Ureter (tissue), 1 donor: ENCODE measurements around the gene DMAC2. TPM values are rescaled to one million over a fixed set of nuclear protein-coding genes. Genes with fewer than 3 reads are reported as not detected.
"Not testable (repeated sequence)": the region's sequence is repeated elsewhere in the genome, so short reads cannot be mapped to it uniquely, and the experiment has no call there.

ENCODE experiments used
- DNase-seq: peaks from one replicate; pipeline ENCODE4 v3.0.0-alpha.2; 2020; ENCODE audit warnings: low spot score
- total RNA-seq: library from RNA; stranded (reverse); gene quantifications from one replicate; pipeline ENCODE4 v1.2.4, GENCODE V29; 2023
- donor health status: DM: yes; HTN: yes; CAD: no.

The DMAC2 gene
- total RNA-seq, 1 donor from 2014 or later: 33.6 TPM

DNA sequence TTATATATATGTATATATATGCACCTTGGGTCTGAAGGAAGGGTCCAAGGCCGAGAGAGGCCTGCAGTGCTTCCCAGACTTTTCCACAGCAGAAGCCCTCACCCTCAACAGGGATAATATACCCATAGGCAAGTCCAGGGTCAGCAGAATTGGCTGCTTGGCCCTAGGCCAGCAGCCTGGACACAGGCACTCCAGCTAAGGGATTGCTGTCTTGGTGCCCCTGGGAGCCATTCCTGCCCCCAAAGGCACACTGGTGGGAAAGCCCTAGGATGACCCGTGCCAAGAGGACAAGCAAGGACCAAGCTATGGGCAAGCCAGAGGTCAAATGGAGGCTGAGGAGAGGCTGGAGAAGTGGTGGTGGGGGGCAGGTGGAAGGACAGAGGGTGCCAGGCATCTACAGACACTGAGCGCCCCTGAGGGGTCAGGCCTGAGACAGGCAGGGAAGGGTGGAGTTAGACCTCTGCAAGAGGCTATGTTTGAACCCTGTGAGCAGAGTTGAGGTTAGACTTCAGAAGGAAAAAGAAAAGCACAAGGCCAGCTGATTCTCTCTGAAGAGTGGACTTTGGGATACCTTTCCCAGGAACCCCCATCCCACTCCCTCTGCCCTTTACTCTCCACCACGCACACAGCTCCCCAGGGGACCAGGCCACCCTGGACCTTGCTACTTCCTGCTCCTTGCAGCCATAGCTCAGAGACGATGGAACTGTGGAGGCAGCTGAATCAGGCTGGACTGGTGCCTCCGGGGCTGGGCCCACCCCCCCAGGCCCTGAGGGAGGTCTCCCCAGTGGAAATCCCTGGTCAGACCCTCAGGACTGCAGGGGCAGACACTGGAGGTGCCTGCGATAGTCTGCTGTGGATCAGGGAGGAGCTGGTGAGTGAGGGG lies 3.0 kb upstream of the DMAC2 start, which contains the start of gene ERICH4:
ERICH4 (plus strand) TSS at position 684 of the 883 bp plus-strand sequence; CDS start at position 698, 14 bp downstream.
- no peak for DNase-seq

DNA sequence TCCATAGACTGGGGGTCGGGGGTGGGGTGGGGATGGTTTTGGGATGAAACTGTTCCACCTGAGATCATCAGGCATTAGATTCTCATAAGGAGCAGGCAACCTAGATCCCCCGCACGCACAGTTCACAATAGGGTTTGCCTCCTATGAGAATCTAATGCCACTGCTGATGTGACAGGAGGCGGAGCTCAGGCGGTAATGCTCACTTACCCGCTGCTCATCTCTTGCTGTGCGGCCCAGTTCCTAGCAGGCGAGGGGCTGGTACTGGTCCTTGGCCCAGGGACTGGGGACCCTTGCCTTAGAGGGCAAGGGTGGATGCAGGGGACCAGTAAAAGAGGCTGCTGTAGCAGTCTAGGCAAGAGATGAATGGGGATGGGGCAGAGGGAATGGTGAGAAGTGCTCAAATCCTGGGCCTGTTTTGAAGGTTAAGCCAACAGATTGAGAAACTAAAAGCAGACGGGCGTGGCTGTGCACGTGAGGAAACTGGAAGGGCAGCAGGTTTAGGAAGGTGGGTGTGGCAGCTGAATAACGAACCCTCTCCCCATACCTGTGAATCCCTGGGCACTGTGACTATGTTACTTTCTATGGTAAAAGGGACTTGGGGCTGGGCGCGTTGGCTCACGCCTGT lies 1.7 kb upstream of the DMAC2 start:
- DNase-seq: no peak

- DNase-seq: no peak
Observed at GRCh38 chr19:41437944-41438574, 1.7 kb downstream of the DMAC2 start.

DNA sequence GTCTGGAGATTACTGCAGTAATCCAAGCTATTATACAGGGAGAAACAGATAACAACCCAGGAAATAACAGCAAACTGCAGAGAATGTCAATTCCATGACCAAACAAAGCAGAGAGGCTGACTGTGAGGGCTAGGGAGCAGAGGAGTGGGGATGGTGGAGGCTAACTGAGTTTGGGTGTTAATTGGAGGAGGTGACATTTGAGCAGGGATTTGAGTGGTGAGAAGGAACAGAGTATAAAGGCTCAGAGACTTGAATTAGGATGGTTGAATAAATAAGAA lies 3.1 kb downstream of the DMAC2 start:
- no peak for DNase-seq

DNA sequence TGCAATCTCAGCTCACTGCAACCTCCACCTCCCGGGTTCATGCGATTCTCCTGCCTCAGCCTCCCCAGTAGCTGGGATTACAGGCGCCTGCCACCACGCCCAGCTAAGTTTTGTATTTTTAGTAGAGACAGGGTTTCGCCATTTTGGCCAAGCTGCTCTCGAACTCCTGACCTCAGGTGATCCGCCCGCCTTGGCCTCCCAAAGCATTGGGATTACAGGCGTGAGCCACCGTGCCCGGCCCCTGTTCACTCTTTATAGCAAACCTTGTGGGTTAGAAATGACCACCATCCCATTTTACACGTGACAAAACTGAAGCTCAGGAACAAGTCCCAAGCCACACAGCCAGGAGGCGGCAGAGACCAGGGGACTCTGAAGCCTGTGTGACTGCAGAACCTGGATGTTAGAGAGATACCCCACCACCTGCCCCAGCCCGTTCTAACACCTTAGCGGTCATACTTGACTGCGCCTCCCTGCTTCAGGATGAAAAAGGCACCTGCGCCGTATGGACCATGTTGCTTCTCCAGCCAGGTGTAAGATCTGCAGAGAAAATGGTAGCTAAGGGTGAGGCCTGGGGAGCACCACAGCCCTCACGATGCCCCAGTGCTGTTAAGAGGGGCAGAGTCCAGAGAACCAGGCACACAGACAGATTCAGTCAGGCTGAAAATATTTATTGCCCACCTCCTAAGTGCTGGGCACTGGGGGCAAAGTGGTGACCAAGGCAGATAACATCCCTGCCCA lies 3.6 kb downstream of the DMAC2 start:
- DNase-seq: no peak

DNA sequence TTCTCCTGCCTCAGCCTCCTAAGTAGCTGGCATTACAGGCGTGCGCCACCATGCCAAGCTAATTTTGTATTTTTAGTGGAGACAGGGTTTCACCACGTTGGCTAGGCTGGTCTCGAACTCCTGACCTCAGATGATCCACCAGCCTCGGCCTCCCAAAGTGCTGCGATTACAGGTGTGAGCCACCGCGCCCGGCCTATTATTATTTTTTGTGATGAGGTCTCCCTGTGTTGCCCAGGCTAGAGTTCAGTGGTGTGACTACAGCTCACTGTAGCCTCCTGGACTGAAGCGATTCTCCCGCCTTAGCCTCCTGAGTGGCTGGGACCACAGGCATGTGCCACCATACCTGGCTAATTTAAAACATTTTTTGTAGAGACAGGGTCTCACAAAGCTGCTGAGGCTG lies 4.3 kb downstream of the DMAC2 start:
- not testable (repeated sequence) for DNase-seq

DNA sequence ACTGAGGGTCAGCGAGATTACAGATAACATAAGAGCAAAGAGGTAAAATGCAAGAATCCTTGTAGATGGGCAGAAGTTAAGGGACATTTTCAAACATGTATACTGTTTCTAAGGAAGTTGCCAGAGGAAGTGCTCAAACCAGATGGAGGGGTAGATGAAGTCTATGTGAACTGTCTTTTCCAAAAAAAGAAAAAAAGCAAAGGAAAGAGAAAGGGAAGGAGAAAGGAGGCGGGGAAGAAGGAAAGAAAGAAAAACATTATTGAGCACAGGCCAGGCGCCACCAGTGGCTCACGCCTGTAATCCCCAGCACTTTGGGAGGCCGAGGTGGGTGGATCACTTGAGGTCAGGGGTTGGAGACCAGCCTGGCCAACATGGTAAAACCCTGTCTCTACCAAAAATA lies 5.3 kb downstream of the DMAC2 start:
- DNase-seq: no peak

DNA sequence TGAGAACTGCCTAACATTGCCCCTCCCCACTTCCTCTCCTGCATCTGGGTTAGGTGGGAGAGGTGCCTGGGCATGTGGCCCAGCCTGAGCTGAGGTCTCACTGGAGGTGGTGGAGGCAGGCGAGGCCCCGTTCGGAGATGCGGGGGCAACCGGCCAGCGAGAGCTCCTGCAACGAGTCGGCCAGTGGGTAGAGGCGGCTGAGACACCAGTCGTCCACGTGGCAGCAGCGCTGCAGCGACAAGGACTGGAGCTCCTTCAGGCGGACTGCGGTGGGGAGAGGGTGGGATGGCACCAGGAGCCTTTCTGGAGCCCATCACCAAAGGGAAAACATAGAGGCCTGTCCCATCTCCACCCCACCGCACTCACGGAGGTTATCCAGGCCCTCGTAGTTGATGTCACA lies 6.5 kb downstream of the DMAC2 start:
- no peak for DNase-seq

- no peak for DNase-seq
Observed at GRCh38 chr19:41431426-41432386, 8.0 kb downstream of the DMAC2 start.

DNA sequence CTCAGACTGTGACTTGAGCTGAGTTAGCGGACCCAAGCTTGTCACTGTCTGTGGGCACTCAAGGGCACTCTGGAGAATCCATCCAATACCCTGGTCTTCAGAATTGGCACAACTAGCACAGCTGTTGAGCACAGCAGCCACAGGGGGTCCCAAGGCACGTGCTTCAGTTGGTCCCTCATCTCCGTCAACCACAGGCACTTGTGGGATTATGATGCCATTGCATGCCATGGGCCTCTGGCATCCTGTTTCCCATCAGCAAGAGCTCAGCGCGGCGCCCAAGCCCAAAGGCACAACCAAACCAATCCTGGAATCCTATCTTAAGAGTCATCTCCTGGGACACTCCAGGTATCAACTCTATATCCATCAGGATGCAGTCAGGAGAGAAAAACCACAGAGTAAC lies 8.8 kb downstream of the DMAC2 start:
- DNase-seq: no peak

- no peak for DNase-seq
Observed at GRCh38 chr19:41428481-41428859, 11.2 kb downstream of the DMAC2 start.

DNA sequence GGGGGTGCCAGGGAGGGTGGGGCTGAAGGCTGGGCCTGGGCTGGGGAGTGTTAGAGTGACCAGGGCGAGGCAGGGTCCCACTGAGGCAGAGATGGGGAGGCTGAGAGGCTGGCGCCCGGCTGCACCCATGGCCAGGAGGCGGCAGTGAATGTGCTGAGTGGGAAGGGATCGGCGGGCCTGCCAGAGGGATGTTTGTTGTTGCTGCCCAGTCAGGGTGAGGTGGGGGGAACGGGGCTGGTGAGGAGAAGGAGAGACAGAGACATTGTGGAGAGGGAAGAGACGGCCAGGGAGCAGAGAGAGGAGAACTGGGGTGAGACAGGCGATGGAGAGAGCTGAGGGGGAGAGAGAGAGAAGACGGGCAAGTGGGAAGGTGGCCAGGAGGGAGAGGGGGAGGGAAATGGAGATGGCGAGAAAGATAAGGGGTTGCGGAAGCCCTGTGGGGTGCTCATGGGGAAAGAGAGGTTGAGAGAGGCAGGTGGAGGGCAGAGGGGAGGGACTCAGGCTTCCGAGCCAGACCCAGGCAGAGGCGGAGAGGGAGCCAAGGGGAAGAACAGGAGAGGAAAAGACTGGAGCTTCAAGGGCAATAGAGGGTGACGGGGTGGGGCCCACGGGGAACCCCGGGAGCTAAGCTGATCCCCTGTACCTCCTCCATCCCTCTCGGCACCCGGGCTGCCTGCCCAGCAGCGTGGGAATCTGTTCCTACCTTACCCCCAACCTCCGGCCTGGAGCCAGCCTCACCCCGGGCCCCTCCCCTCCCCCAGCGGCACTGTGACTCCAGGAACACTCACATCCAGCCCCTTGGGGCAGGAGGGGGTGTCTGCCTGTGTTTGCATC lies 11.8 kb downstream of the DMAC2 start:
- DNase-seq: peak; percentile 75

DNA sequence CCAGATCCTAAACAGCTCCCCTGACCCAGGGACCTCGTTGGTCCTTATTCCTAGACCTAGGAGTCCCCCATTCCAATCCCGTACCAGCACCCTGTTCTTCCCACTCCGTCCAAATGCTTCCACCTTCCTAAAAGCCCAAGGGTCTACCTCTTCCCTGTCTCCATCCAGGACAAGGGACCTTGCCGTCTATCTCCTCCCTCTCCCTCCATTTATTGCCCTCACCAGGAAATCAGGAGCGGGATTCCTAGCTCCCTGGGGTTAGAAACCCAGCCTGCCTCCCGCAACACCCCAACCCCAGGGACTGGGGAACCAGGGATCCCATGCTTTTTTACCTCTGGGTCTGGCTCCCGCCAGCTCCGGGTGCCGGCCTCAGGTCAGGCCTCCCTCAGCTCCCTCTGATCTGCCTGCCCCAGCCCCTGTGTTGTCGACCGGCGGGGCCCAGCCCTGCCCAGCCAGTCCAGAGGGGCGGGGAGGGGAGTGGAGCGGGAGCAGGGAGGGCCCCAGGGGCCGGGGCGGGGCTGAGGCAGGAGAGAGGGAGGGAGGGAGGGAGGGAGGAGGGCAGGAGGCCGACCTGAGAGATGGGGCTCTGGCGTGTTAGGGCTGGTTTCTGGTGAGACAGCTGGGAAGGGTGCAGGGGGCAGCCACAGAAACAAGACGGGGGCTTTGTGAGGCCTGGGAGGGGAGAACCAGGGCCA lies 12.6 kb downstream of the DMAC2 start, which contains the start of gene B3GNT8:
B3GNT8 (minus strand) TSS at position 423 of the 695 bp plus-strand sequence. CDS start 596 bp downstream, outside the sequence.
- DNase-seq: peak; percentile 91

- no peak for DNase-seq
Observed at GRCh38 chr19:41426116-41426841, 13.4 kb downstream of the DMAC2 start.

DNA sequence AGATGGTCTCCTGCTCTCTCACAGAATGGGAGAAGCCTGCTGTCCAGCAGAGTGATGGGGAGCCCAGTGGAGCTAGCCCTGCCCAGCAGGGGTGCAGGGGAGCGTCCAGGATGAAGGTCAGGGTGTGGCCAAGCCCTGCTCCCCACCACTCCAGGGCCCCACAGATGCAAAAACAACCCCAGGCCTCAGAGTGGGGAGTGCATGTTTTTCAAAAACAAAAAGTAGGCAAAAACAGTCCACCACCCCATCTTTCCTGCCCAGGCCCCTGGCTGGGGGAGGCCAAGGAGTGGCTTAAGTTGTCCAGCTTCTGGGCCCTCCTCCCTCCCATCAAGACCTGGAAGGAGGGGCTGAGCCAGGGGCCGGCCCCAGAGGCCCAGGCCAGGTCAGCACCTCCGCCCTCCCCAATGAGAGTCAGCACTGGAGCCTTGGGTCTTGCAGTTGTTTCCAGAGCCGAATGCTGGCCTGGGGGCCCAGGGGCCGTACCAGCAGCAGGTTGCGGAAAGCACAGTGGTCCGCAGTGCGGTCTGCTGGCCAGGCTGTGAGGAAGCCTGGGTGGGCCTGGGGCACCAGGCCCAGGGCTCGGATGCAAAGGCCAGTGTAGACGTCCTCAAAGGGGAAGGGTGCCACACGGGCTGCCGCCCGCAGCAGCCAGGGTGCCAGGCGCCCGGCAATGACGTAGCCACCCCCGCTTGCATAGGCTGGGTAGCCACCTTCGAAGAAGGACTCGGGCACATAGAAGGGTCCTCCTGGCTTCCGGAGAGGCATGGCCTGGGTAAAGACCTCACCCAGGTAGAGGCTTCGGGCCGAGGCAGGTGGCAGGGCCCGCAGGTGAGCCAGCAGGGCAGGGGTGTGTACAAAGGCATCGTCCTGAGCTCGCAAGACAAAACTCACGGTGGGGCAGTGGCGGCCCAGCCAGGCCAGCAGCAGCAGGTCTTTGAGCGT lies 14.3 kb downstream of the DMAC2 start:
- DNase-seq: no peak

GRCh38 chr19:41424335-41425173 lies 15.2 kb downstream of the DMAC2 start:
- no peak for DNase-seq

GRCh38 chr19:41422955-41423354 lies 16.8 kb downstream of the DMAC2 start:
- DNase-seq: no peak
